Activated CD4-positive, alpha-beta memory T cell treated with anti-CD3 and anti-CD28 coated beads, Interleukin-2, amount 10 ng/mL, durations not matched to agents 7 days and 5 days (primary cell): ENCODE results near the gene TFRC. TPM values are rescaled to one million over a fixed set of nuclear protein-coding genes. Genes with fewer than 3 reads are reported as not detected.

Experiments used
- CTCF ChIA-PET: fragments of 350-600 bp; sonication (Branson Sonifier 250); formaldehyde crosslinking; loops from one replicate; lab custom pipeline; 2021; ENCODE audit warnings: antibody characterized with exemption, inconsistent platforms; lab: Charles Lee
- POLR2A ChIA-PET: fragments of 350-600 bp; sonication (Branson Sonifier 250); formaldehyde crosslinking; loops from one replicate; lab custom pipeline; 2021; ENCODE audit warnings: antibody characterized with exemption; lab: Charles Lee
- DNase-seq: peaks from one replicate; pipeline ENCODE4 v3.0.0-alpha.2; 2020
- H3K27ac Mint-ChIP-seq: one replicate; pipeline ENCODE4 v1.8.0; 2021; ENCODE audit warnings: mild to moderate bottlenecking, mixed read lengths
- H3K27me3 Mint-ChIP-seq: one replicate; pipeline ENCODE4 v1.8.0; 2021; ENCODE audit warnings: mixed read lengths
- H3K36me3 Mint-ChIP-seq: one replicate; pipeline ENCODE4 v1.8.0; 2021; ENCODE audit warnings: low read depth, mixed read lengths
- H3K4me1 Mint-ChIP-seq: one replicate; pipeline ENCODE4 v1.8.0; 2021; ENCODE audit warnings: mixed read lengths
- H3K4me3 Mint-ChIP-seq: one replicate; pipeline ENCODE4 v1.8.0; 2021; ENCODE audit warnings: mild to moderate bottlenecking, mixed read lengths
- H3K9me3 Mint-ChIP-seq: one replicate; pipeline ENCODE4 v1.8.0; 2021; ENCODE audit warnings: mixed read lengths
- total RNA-seq, 2 experiments: library from RNA; stranded (reverse); gene quantifications; one replicate each; pipeline ENCODE4 v1.2.3, GENCODE V29; 2021

Gene TFRC
- total RNA-seq, 2 experiments from 2014 or later, result 326 to 330 TPM

DNA sequence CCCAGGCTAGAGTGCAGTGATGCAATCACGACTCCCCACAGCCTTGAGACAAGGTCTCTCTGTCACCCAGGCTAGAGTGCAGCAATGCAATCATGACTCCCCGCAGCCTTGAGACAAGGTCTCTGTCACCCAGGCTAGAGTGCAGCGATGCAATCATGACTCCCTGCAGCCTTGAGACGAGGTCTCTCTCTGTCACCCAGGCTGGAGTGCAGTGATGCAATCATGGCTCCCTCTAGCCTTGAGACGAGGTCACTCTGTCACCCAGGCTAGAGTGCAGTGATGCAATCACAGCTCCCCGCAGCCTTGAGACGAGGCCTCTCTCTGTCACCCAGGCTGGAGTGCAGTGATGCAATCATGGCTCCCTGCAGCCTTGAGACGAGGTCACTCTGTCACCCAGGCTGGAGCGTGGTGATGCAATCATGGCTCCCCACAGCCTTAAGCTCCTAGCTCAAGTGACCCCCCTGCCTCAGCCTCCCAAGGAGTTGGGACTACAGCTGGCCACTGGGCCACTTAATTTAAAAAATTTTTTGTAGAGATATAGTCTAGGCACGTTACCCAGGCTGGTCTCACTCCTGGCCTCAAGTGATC, 26.1 kb downstream of the TFRC start:
- ChIA-PET POLR2A (interaction anchor here (0.8 to 1.0 kb wide), 2 partner anchors 8 kb away, joined by 4 to 5 read pairs; no protein-coding TSS in a partner anchor), CTCF (no interaction called here)
- peak overlapping the region; percentile 22 for H3K27ac Mint-ChIP-seq
- no peaks in the 10 kb centered on the region for H3K9me3 Mint-ChIP-seq
- H3K36me3 Mint-ChIP-seq, result peaks cover 85% of the 10 kb centered on the region
- no peaks in the 10 kb centered on the region for H3K27me3 Mint-ChIP-seq
- H3K4me3 Mint-ChIP-seq, result no peak overlapping the region
- DNase-seq, result no peak
- peaks cover under 1% of the 10 kb centered on the region for H3K4me1 Mint-ChIP-seq

DNA sequence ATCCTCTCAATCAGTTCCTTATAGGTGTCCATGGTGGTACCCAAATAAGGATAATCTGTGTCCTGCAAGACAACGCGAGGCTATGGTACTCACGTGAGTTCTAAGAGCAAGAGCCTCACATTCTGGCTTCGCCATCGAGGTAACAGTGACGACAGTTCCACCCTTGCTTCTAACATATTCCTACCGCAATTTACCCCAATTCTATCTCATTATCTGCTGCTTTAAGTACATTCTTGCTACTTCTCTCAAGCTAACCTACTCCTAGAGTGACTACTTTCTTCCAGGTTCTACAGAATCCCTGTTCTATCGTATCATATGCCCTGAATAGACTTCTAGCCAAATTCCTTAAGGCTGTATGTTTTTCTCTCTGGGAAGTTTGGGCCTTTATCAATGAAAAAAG, 26.6 kb downstream of the TFRC start:
- Mint-ChIP-seq H3K27ac (no peak overlapping the region), H3K9me3 (no peaks in the 10 kb centered on the region), H3K27me3 (no peaks in the 10 kb centered on the region), H3K36me3 (peaks cover 83% of the 10 kb centered on the region), H3K4me1 (no peaks in the 10 kb centered on the region), H3K4me3 (no peak overlapping the region)
- ChIA-PET CTCF (interaction anchor here (2.4 kb wide), 1 partner anchor 17 kb away, joined by 14 read pairs; no protein-coding TSS in a partner anchor), POLR2A (interaction anchor here (1.2 kb wide), 1 partner anchor 9 kb away, joined by 6 read pairs; no protein-coding TSS in a partner anchor)
- no peak for DNase-seq

DNA sequence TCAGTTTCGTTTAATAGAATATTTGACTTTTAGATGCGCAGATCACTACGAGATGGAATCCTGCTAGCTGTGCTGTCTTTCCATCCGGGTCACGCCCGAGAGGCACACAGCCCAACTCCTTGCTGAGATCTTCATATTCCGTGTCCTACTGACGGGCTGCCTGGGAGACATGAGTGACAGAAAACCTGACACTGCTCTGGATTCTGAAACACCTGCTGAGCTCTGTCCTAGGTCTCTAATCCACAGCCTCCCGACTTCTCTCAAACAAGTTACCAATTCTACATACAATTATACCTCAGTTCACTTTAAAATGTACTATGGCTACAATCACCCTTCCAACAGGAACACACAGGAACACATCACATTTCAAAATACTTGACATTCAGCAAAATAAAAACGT, 27.2 kb downstream of the TFRC start:
- Mint-ChIP-seq H3K4me3 (no peak overlapping the region), H3K27me3 (no peaks in the 10 kb centered on the region), H3K4me1 (no peaks in the 10 kb centered on the region), H3K36me3 (peaks cover 83% of the 10 kb centered on the region), H3K27ac (no peak overlapping the region), H3K9me3 (no peaks in the 10 kb centered on the region)
- DNase-seq, result no peak
- POLR2A ChIA-PET, result interaction anchor here (0.8 to 1.2 kb wide), 2 partner anchors 9 to 23 kb away, joined by 3 to 6 read pairs; no protein-coding TSS in a partner anchor
- CTCF ChIA-PET, result interaction anchor here (0.6 to 2.4 kb wide), 2 partner anchors 18 to 150 kb away, joined by 3 to 14 read pairs; no protein-coding TSS in a partner anchor

- ChIA-PET POLR2A (no interaction called here), CTCF (interaction anchor here (0.7 to 2.4 kb wide), 2 partner anchors 19 to 181 kb away, joined by 3 to 14 read pairs; no protein-coding TSS in a partner anchor)
- no peak for DNase-seq
- H3K36me3 Mint-ChIP-seq, result peaks cover 83% of the 10 kb centered on the region
- no peaks in the 10 kb centered on the region for H3K4me1 Mint-ChIP-seq
- H3K9me3 Mint-ChIP-seq, result no peaks in the 10 kb centered on the region
- no peak overlapping the region for H3K4me3 Mint-ChIP-seq
- H3K27ac Mint-ChIP-seq, result no peak overlapping the region
- no peaks in the 10 kb centered on the region for H3K27me3 Mint-ChIP-seq
Measured at GRCh38 chr3:196053487-196053886, 28.4 kb downstream of the TFRC start.

- H3K4me1 Mint-ChIP-seq, result no peaks in the 10 kb centered on the region
- H3K36me3 Mint-ChIP-seq, result peaks cover 75% of the 10 kb centered on the region
- no peak overlapping the region for H3K4me3 Mint-ChIP-seq
- POLR2A ChIA-PET, result interaction anchor here (1.6 to 3.0 kb wide), 2 partner anchors 10 to 19 kb away, joined by 5 to 13 read pairs; no protein-coding TSS in a partner anchor
- DNase-seq, result no peak
- H3K9me3 Mint-ChIP-seq, result no peaks in the 10 kb centered on the region
- H3K27me3 Mint-ChIP-seq, result no peaks in the 10 kb centered on the region
- H3K27ac Mint-ChIP-seq, result no peak overlapping the region
- CTCF ChIA-PET, result interaction anchor here (0.7 to 4.4 kb wide), 3 partner anchors 21 to 132 kb away, joined by 3 to 30 read pairs (median 3); no protein-coding TSS in a partner anchor
Measured at GRCh38 chr3:196051282-196052076, 30.4 kb downstream of the TFRC start.

- H3K36me3 Mint-ChIP-seq, result peaks cover 71% of the 10 kb centered on the region
- POLR2A ChIA-PET, result interaction anchor here (0.7 to 3.9 kb wide), 5 partner anchors 8 to 20 kb away, joined by 3 to 17 read pairs (median 5); no protein-coding TSS in a partner anchor
- no peak overlapping the region for H3K4me3 Mint-ChIP-seq
- H3K4me1 Mint-ChIP-seq, result no peaks in the 10 kb centered on the region
- no peak overlapping the region for H3K27ac Mint-ChIP-seq
- no peaks in the 10 kb centered on the region for H3K27me3 Mint-ChIP-seq
- CTCF ChIA-PET, result interaction anchor here (0.6 to 4.4 kb wide), 2 partner anchors 14 to 22 kb away, joined by 3 to 30 read pairs; no protein-coding TSS in a partner anchor
- no peak for DNase-seq
- H3K9me3 Mint-ChIP-seq, result no peaks in the 10 kb centered on the region
Measured at GRCh38 chr3:196050597-196050996, 31.3 kb downstream of the TFRC start.

GRCh38 chr3:196049653-196050052, 32.2 kb downstream of the TFRC start:
- H3K27ac Mint-ChIP-seq, result no peak overlapping the region
- no peak for DNase-seq
- ChIA-PET CTCF (interaction anchor here (4.4 kb wide), 1 partner anchor 23 kb away, joined by 30 read pairs; no protein-coding TSS in a partner anchor), POLR2A (interaction anchor here (1.0 to 3.9 kb wide), 4 partner anchors 11 to 21 kb away, joined by 3 to 17 read pairs (median 9); no protein-coding TSS in a partner anchor)
- H3K27me3 Mint-ChIP-seq, result no peaks in the 10 kb centered on the region
- H3K36me3 Mint-ChIP-seq, result peaks cover 63% of the 10 kb centered on the region
- no peaks in the 10 kb centered on the region for H3K9me3 Mint-ChIP-seq
- H3K4me3 Mint-ChIP-seq, result no peak overlapping the region
- no peaks in the 10 kb centered on the region for H3K4me1 Mint-ChIP-seq

DNA sequence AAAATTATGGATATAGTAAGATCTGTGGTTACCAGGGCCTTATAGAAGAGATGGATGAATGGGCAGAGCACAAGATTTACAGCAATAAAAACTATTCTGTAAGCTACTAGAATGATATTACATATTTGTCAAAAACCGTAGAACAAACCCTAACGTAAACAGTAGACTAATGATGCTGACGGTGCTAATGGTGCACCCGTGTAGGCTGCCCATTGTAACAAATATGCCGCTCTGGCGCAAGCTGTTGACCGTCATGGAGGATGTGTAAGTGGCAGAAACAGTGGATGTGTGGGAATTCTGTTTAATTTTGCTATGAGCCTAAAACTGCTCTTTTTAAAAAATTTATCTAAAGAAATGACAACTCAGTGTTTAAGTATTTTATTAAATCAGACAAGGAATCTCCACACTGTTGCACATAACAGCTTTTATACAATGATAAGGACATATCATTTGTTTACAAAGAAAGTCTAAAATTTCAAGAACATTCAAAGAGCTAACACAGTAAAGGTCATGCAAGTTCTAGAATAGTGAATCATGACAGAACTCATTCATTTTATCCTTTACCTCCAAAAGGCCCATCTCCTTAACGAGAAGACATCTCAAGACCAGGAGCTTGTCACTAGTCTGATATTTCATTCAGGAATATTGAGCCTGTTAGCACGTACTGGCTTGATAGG, 32.8 kb downstream of the TFRC start:
- no peak overlapping the region for H3K27ac Mint-ChIP-seq
- CTCF ChIA-PET, result interaction anchor here (0.6 to 4.4 kb wide), 2 partner anchors 23 to 200 kb away, joined by 3 to 30 read pairs; no protein-coding TSS in a partner anchor

GRCh38 chr3:196047391-196048030, 34.4 kb downstream of the TFRC start:
- no peaks in the 10 kb centered on the region for H3K27me3 Mint-ChIP-seq
- ChIA-PET POLR2A (interaction anchor here (0.6 to 3.9 kb wide), 5 partner anchors 9 to 31 kb away, joined by 3 to 17 read pairs (median 4); no protein-coding TSS in a partner anchor), CTCF (interaction anchor here (0.5 to 1.3 kb wide), 4 partner anchors 26 to 205 kb away, joined by 3 to 5 read pairs (median 4); no protein-coding TSS in a partner anchor)
- no peak for DNase-seq
- H3K4me1 Mint-ChIP-seq, result no peaks in the 10 kb centered on the region
- no peaks in the 10 kb centered on the region for H3K9me3 Mint-ChIP-seq
- no peak overlapping the region for H3K4me3 Mint-ChIP-seq
- no peak overlapping the region for H3K27ac Mint-ChIP-seq
- H3K36me3 Mint-ChIP-seq, result peaks cover 58% of the 10 kb centered on the region

More for the DNA sequence above, 32.8 kb downstream of the TFRC start:
- POLR2A ChIA-PET, result interaction anchor here (1.0 to 3.9 kb wide), 4 partner anchors 11 to 21 kb away, joined by 3 to 17 read pairs (median 9); no protein-coding TSS in a partner anchor
- Mint-ChIP-seq H3K27me3 (no peaks in the 10 kb centered on the region), H3K4me1 (no peaks in the 10 kb centered on the region), H3K9me3 (no peaks in the 10 kb centered on the region), H3K4me3 (no peak overlapping the region), H3K36me3 (peaks cover 60% of the 10 kb centered on the region)
- DNase-seq, result no peak

GRCh38 chr3:196044513-196044912, 37.4 kb downstream of the TFRC start:
- Mint-ChIP-seq H3K4me1 (no peaks in the 10 kb centered on the region), H3K27me3 (no peaks in the 10 kb centered on the region), H3K36me3 (peaks cover 39% of the 10 kb centered on the region), H3K27ac (no peak overlapping the region), H3K9me3 (peaks cover 4% of the 10 kb centered on the region), H3K4me3 (no peak overlapping the region)
- no peak for DNase-seq
- CTCF ChIA-PET, result no interaction called here
- POLR2A ChIA-PET, result no interaction called here

- peaks cover 4% of the 10 kb centered on the region for H3K9me3 Mint-ChIP-seq
- DNase-seq, result no peak
- no peak overlapping the region for H3K4me3 Mint-ChIP-seq
- CTCF ChIA-PET, result no interaction called here
- H3K27me3 Mint-ChIP-seq, result no peaks in the 10 kb centered on the region
- POLR2A ChIA-PET, result no interaction called here
- H3K27ac Mint-ChIP-seq, result no peak overlapping the region
- peaks cover 24% of the 10 kb centered on the region for H3K36me3 Mint-ChIP-seq
- peaks cover 3% of the 10 kb centered on the region for H3K4me1 Mint-ChIP-seq
Measured at GRCh38 chr3:196042673-196043072, 39.2 kb downstream of the TFRC start.

DNA sequence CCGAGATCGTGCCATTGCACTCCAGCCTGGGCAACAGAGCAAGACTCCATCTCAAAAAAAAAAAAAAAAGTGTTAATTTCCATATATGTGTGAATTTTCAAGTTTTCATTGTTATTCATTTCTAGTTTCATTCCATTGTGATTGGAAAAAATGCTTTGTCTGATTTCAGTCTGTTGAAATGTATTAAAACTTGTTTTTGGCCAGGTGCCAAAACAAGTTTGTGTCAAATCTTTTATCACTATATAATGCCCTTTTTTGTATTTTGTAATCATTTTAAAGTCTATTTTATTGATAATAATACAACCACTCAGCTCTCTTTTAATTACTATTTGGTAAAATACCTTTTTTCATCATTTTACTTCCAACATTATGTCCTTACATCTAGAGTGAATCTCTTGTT, 42.5 kb downstream of the TFRC start:
- Mint-ChIP-seq H3K27ac (no peak overlapping the region), H3K36me3 (peaks cover 18% of the 10 kb centered on the region), H3K27me3 (peaks cover 2% of the 10 kb centered on the region), H3K4me1 (peaks cover 4% of the 10 kb centered on the region), H3K4me3 (no peak overlapping the region), H3K9me3 (peaks cover 14% of the 10 kb centered on the region)
- ChIA-PET CTCF (interaction anchor here (1.6 kb wide), 1 partner anchor 34 kb away, joined by 7 read pairs; no protein-coding TSS in a partner anchor), POLR2A (no interaction called here)
- no peak for DNase-seq
